Measurements from ENCODE around the gene TP53RK. TPM values are rescaled to one million over a fixed set of nuclear protein-coding genes. Genes with fewer than 3 reads are reported as not detected.

The TP53RK gene
- total and polyA plus RNA-seq, 2 of the 13 experiments (the other 11 are each of a cell fraction or from before 2014, with no cell fraction given), result 12.9 to 25.5 TPM

GRCh38 chr20:46708172-46708860 lies 19.1 kb upstream of the TP53RK start (continued):
- 0 out of 2 replicates have a peak, but pooled peaks have one; percentile 24 for TF ChIP-seq TSC22D2 (CRISPR knock-in tag; IDR thresholded peaks at IDR 0.05; ENCODE audit: borderline replicate concordance)
- TF ChIP-seq SP140L (CRISPR knock-in tag; IDR thresholded peaks at IDR 0.05; ENCODE audit: borderline replicate concordance), result no peak
- 0 out of 2 replicates have a peak, but pooled peaks have one; percentile 59 for TF ChIP-seq ZNF317 (CRISPR knock-in tag; IDR thresholded peaks at IDR 0.05)
- TF ChIP-seq RBAK (CRISPR knock-in tag; IDR thresholded peaks at IDR 0.05), result 0 out of 2 replicates have a peak, but pooled peaks have one; percentile 53
- TF ChIP-seq JUNB (CRISPR knock-in tag; IDR thresholded peaks at IDR 0.05; ENCODE audit: borderline replicate concordance), result no peak
- TF ChIP-seq ZNF569 (CRISPR knock-in tag; IDR thresholded peaks at IDR 0.05; ENCODE audit: borderline replicate concordance), result no peak
- TF ChIP-seq PCBP1 (IDR thresholded peaks at IDR 0.05; ENCODE audit: borderline replicate concordance, low read depth, low read length), result no peak
- TF ChIP-seq, protein P1, sequence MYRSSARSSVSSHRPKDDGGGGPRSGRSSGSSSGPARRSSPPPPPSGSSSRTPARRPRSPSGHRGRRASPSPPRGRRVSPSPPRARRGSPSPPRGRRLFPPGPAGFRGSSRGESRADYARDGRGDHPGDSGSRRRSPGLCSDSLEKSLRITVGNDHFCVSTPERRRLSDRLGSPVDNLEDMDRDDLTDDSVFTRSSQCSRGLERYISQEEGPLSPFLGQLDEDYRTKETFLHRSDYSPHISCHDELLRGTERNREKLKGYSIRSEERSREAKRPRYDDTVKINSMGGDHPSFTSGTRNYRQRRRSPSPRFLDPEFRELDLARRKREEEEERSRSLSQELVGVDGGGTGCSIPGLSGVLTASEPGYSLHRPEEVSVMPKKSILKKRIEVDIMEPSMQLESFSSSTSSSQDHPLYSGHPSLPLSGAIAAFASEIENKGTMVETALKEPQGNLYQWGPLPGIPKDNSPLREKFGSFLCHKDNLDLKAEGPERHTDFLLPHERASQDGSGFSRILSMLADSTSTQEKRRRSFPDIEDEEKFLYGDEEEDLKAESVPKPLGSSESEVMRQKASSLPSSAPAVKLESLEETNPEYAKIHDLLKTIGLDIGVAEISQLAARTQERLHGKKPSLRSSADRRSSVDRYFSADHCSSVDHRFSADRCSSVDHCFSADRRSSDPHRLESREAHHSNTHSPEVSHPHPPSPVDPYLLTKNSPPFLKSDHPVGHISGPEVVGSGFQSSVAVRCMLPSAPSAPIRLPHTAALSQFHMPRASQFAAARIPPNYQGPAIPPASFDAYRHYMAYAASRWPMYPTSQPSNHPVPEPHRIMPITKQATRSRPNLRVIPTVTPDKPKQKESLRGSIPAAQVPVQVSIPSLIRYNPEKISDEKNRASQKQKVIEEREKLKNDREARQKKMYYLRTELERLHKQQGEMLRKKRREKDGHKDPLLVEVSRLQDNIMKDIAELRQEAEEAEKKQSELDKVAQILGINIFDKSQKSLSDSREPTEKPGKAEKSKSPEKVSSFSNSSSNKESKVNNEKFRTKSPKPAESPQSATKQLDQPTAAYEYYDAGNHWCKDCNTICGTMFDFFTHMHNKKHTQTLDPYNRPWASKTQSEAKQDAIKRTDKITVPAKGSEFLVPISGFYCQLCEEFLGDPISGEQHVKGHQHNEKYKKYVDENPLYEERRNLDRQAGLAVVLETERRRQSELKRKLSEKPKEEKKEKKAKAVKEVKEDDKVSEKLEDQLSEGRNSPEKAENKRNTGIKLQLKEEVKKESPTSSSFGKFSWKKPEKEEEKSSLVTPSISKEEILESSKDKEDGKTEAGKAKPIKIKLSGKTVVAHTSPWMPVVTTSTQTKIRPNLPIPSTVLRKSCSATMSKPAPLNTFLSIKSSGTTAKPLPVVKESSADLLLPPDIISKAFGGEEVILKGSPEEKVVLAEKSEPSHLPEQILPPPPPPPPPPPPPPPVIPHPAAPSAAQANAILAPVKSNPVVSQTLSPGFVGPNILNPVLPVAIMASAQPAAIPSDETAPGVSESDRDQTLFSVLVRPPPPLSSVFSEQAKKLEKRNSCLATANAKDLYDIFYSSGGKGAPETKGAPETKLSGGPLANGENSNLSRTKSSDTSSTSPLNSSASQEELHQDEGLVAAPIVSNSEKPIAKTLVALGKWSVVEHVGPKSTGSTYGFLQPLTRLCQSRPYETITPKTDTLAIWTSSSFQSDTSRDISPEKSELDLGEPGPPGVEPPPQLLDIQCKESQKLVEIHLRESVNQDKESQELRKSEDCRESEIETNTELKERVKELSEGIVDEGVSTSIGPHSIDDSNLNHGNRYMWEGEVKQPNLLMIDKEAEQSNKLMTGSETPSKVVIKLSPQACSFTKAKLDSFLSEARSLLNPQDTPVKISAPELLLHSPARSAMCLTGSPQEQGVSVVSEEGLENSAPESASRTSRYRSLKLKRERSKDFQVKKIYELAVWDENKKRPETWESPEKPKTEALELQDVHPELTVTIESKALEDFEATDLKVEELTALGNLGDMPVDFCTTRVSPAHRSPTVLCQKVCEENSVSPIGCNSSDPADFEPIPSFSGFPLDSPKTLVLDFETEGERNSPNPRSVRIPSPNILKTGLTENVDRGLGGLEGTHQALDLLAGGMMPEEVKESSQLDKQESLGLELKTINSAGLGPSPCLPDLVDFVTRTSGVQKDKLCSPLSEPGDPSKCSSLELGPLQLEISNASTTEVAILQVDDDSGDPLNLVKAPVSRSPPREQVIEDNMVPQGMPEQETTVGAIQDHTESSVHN (CRISPR knock-in tag; IDR thresholded peaks at IDR 0.05), result 0 out of 2 replicates have a peak, but pooled peaks have one; percentile 70
- no peak for TF ChIP-seq NPAS2 (CRISPR knock-in tag; IDR thresholded peaks at IDR 0.05; ENCODE audit: borderline replicate concordance)
- TF ChIP-seq, protein P2, sequence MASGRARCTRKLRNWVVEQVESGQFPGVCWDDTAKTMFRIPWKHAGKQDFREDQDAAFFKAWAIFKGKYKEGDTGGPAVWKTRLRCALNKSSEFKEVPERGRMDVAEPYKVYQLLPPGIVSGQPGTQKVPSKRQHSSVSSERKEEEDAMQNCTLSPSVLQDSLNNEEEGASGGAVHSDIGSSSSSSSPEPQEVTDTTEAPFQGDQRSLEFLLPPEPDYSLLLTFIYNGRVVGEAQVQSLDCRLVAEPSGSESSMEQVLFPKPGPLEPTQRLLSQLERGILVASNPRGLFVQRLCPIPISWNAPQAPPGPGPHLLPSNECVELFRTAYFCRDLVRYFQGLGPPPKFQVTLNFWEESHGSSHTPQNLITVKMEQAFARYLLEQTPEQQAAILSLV (CRISPR knock-in tag; IDR thresholded peaks at IDR 0.05; ENCODE audit: borderline replicate concordance), result peak; percentile 65; the same call in 1 of the 2 replicates
- TF ChIP-seq ZNF484 (CRISPR knock-in tag; IDR thresholded peaks at IDR 0.05; ENCODE audit: borderline replicate concordance, low read depth), result no peak
- 0 out of 2 replicates have a peak, but pooled peaks have one; percentile 51 for TF ChIP-seq TFDP2 (CRISPR knock-in tag; IDR thresholded peaks at IDR 0.05)
- peak; percentile 89; the same call in 1 of the 2 replicates for TF ChIP-seq ZNF205 (CRISPR knock-in tag; IDR thresholded peaks at IDR 0.05)
- peak; percentile 94 for TF ChIP-seq CBX1 (IDR thresholded peaks at IDR 0.05; ENCODE audit: low read depth)
- 0 out of 2 replicates have a peak, but pooled peaks have one; percentile 83 for TF ChIP-seq ZNF766 (CRISPR knock-in tag; IDR thresholded peaks at IDR 0.05; ENCODE audit: borderline replicate concordance)
- TF ChIP-seq, protein P3, sequence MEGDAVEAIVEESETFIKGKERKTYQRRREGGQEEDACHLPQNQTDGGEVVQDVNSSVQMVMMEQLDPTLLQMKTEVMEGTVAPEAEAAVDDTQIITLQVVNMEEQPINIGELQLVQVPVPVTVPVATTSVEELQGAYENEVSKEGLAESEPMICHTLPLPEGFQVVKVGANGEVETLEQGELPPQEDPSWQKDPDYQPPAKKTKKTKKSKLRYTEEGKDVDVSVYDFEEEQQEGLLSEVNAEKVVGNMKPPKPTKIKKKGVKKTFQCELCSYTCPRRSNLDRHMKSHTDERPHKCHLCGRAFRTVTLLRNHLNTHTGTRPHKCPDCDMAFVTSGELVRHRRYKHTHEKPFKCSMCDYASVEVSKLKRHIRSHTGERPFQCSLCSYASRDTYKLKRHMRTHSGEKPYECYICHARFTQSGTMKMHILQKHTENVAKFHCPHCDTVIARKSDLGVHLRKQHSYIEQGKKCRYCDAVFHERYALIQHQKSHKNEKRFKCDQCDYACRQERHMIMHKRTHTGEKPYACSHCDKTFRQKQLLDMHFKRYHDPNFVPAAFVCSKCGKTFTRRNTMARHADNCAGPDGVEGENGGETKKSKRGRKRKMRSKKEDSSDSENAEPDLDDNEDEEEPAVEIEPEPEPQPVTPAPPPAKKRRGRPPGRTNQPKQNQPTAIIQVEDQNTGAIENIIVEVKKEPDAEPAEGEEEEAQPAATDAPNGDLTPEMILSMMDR (CRISPR knock-in tag; IDR thresholded peaks at IDR 0.05), result peak; percentile 97

All from HepG2 (cell line).